Measurements from ENCODE around the gene CELF2.
A peak's percentile ranks its signal among the peaks of the same experiment; 100 is the strongest.

CELF2 gene

GRCh38 chr10:11377267-11377666, 359.6 kb downstream of the CELF2 start:
- no peak overlapping the region for H3K4me3 ChIP-seq (ENCODE audit: control insufficient read depth, low read depth, low read length)
- TF ChIP-seq, protein P1, sequence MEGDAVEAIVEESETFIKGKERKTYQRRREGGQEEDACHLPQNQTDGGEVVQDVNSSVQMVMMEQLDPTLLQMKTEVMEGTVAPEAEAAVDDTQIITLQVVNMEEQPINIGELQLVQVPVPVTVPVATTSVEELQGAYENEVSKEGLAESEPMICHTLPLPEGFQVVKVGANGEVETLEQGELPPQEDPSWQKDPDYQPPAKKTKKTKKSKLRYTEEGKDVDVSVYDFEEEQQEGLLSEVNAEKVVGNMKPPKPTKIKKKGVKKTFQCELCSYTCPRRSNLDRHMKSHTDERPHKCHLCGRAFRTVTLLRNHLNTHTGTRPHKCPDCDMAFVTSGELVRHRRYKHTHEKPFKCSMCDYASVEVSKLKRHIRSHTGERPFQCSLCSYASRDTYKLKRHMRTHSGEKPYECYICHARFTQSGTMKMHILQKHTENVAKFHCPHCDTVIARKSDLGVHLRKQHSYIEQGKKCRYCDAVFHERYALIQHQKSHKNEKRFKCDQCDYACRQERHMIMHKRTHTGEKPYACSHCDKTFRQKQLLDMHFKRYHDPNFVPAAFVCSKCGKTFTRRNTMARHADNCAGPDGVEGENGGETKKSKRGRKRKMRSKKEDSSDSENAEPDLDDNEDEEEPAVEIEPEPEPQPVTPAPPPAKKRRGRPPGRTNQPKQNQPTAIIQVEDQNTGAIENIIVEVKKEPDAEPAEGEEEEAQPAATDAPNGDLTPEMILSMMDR (conservative IDR thresholded peaks at IDR 0.05; ENCODE audit: control insufficient read depth, insufficient read depth, low read depth, low read length): no peak
- no peak for DNase-seq (ENCODE audit: low read depth)

GRCh38 chr10:11378835-11379234, 361.2 kb downstream of the CELF2 start:
- DNase-seq (ENCODE audit: low read depth): no peak
- TF ChIP-seq, protein P1 (conservative IDR thresholded peaks at IDR 0.05; ENCODE audit: control insufficient read depth, insufficient read depth, low read depth, low read length): no peak
- H3K4me3 ChIP-seq (ENCODE audit: control insufficient read depth, low read depth, low read length): no peak overlapping the region

- no peak for DNase-seq (ENCODE audit: low read depth)
- H3K4me3 ChIP-seq (ENCODE audit: control insufficient read depth, low read depth, low read length): no peak overlapping the region
- TF ChIP-seq, protein P1 (conservative IDR thresholded peaks at IDR 0.05; ENCODE audit: control insufficient read depth, insufficient read depth, low read depth, low read length): no peak
Observed at GRCh38 chr10:11379771-11380170, 362.1 kb downstream of the CELF2 start.

- TF ChIP-seq, protein P1 (conservative IDR thresholded peaks at IDR 0.05; ENCODE audit: control insufficient read depth, insufficient read depth, low read depth, low read length): no peak
- no peak overlapping the region for H3K4me3 ChIP-seq (ENCODE audit: control insufficient read depth, low read depth, low read length)
- peak; percentile 57 for DNase-seq (ENCODE audit: low read depth)
Observed at GRCh38 chr10:11381023-11381422, 363.4 kb downstream of the CELF2 start.

DNA sequence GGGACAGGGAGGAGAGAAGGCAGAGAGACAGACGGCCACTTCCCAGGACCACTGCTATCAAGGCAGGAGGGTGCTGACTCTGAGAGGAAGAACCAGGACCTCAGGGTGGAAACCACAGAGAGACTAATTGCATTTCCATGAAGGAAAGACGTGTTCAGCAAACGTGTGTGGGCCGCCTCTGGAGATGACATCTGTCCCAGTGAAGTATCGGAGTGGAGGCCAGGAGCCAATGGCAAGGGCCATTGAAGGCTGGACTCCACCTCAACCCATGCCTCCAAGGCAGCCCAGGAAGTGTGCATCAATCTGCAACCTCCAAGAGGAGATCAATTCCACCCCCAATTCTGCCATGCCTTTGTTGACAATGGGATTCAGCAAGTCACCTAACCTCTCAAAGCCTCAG, 363.8 kb downstream of the CELF2 start:
- TF ChIP-seq, protein P1 (conservative IDR thresholded peaks at IDR 0.05; ENCODE audit: control insufficient read depth, insufficient read depth, low read depth, low read length): no peak
- DNase-seq (ENCODE audit: low read depth): no peak
- H3K4me3 ChIP-seq (ENCODE audit: control insufficient read depth, low read depth, low read length): no peak overlapping the region

GRCh38 chr10:11382187-11382586, 364.5 kb downstream of the CELF2 start:
- no peak for DNase-seq (ENCODE audit: low read depth)
- TF ChIP-seq, protein P1 (conservative IDR thresholded peaks at IDR 0.05; ENCODE audit: control insufficient read depth, insufficient read depth, low read depth, low read length): no peak
- H3K4me3 ChIP-seq (ENCODE audit: control insufficient read depth, low read depth, low read length): no peak overlapping the region

- TF ChIP-seq, protein P1 (conservative IDR thresholded peaks at IDR 0.05; ENCODE audit: control insufficient read depth, insufficient read depth, low read depth, low read length): no peak
Observed at GRCh38 chr10:11386044-11386443, 368.4 kb downstream of the CELF2 start.

More at GRCh38 chr10:11386044-11386443, 368.4 kb downstream of the CELF2 start:
- DNase-seq (ENCODE audit: low read depth): no peak
- H3K4me3 ChIP-seq (ENCODE audit: control insufficient read depth, low read depth, low read length): no peak overlapping the region

All from fibroblast of mammary gland (primary cell).